Testis (tissue), 2 donors: ENCODE data around the gene SMAD6.

Source experiments
- POLR2A ChIP-seq: fragments of 450-650 bp; IDR thresholded peaks from one replicate; pipeline ENCODE4 v1.6.1; 2017; ENCODE audit warnings: antibody characterized with exemption, mild to moderate bottlenecking, moderate library complexity
- TF ChIP-seq, protein P1 (sequence below), 3 experiments: fragments of 450-650 bp in 2 of 3; fragments of 200-600 bp in 1 of 3; sonication (generic) in 1 of 3; IDR thresholded peaks; one replicate each; pipeline ENCODE4 v1.5.1; 2016 to 2019; ENCODE audit warnings: antibody characterized with exemption in 3 of 3, mild to moderate bottlenecking in 2 of 3, moderate library complexity in 1 of 3

DNA sequence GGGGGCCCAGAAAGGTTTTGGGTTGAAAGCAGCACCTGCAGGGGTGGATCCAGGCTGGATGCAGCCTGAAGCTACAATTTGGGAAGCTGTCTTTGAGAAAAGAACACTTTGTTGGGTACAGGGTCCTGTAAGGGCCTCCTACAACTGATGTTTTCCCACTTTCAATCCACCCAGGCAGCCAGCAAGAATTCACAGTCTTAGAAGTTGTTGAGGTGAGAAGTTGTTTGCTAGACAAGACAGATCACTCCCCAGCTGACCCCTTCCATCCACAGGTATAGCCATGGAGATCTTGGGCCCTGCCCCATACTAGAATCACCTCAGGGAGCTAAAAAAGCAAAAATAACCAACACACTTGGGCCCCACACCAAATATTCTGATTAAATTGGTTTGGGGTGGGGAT is 10.3 kb upstream of the SMAD6 start:
- no peak for TF ChIP-seq POLR2A
- TF ChIP-seq, protein P1, sequence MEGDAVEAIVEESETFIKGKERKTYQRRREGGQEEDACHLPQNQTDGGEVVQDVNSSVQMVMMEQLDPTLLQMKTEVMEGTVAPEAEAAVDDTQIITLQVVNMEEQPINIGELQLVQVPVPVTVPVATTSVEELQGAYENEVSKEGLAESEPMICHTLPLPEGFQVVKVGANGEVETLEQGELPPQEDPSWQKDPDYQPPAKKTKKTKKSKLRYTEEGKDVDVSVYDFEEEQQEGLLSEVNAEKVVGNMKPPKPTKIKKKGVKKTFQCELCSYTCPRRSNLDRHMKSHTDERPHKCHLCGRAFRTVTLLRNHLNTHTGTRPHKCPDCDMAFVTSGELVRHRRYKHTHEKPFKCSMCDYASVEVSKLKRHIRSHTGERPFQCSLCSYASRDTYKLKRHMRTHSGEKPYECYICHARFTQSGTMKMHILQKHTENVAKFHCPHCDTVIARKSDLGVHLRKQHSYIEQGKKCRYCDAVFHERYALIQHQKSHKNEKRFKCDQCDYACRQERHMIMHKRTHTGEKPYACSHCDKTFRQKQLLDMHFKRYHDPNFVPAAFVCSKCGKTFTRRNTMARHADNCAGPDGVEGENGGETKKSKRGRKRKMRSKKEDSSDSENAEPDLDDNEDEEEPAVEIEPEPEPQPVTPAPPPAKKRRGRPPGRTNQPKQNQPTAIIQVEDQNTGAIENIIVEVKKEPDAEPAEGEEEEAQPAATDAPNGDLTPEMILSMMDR (IDR thresholded peaks at IDR 0.05) = no peak
